Measurements from ENCODE around the gene GATA2.

The GATA2 gene

DNA sequence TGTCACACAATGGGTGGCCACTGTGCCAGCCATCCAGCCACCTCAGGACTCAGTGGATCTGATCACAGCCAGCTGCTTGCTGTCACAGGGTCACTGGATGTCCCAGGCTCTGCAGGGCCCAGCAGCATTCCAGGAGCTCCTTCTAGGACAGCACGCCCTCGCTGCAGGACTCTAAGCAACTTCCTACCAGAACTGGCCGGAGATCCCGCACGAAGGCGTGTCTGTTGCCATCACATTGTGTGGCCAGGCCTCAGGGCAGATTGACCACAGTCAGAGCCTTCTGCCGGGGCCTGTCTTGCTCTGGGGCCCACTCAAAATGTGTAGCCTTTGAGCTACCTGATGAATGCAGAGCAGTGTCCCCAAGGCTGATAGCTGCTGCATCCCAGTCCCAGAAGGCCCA, 50.9 kb downstream of the GATA2 start:
- TF ChIP-seq, protein P1, sequence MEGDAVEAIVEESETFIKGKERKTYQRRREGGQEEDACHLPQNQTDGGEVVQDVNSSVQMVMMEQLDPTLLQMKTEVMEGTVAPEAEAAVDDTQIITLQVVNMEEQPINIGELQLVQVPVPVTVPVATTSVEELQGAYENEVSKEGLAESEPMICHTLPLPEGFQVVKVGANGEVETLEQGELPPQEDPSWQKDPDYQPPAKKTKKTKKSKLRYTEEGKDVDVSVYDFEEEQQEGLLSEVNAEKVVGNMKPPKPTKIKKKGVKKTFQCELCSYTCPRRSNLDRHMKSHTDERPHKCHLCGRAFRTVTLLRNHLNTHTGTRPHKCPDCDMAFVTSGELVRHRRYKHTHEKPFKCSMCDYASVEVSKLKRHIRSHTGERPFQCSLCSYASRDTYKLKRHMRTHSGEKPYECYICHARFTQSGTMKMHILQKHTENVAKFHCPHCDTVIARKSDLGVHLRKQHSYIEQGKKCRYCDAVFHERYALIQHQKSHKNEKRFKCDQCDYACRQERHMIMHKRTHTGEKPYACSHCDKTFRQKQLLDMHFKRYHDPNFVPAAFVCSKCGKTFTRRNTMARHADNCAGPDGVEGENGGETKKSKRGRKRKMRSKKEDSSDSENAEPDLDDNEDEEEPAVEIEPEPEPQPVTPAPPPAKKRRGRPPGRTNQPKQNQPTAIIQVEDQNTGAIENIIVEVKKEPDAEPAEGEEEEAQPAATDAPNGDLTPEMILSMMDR (IDR thresholded peaks at IDR 0.05): no peak
- Histone ChIP-seq H3K27ac (no peak overlapping the region), H3K4me3 (no peak overlapping the region)
- DNase-seq (ENCODE audit: low spot score): no peak

DNA sequence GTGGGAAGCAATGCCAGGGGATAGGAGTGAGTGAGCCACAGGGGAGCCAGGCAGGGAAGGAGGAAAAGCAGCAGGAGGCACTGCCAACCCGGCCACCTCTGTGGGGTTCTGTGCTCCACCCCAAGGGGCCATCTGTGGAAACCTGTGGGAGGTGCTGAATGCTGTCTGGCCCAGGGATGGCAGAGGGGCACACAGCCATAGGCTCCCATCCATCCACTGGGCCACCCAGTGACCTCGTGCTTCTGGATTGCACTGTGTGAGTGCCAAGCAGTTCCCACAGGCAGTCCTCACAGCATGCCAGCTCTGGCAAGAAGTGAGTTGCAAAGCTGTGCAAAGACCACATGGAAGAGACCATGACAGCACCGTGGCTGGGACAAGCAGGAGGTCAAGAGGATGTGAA, 53.8 kb downstream of the GATA2 start:
- TF ChIP-seq, protein P1 (IDR thresholded peaks at IDR 0.05): no peak
- DNase-seq (ENCODE audit: low spot score): no peak
- Histone ChIP-seq H3K27ac (no peak overlapping the region), H3K4me3 (no peak overlapping the region)

DNA sequence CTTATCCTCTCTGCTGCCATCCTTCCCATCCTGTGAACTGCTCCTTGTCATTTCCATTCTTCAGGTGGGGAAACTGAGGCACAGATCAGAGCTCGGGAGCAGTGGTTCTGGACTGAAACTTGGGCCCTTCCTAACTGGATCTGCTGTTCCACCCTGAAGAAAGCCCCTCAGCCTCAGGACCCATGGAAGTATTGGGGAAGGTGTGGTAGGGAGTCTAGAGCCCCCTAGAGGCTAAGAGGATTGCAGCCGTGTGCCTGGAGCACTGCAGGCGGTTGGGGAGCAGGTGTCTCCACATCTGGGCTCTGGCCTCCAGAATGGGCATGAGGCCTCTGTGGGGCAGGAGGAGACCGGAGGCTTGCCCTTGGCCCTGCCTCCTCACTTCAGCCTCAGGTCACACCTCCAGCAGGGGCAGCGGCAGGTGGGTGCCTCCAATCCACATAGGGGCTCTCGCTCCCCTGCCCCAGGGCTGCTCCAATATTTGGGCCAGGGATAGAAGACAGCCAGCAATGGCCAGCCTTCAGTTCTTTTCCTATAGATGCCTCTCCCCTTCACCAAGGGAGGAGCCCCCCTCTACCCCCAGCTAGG, 54.4 kb downstream of the GATA2 start:
- TF ChIP-seq, protein P1 (IDR thresholded peaks at IDR 0.05): no peak
- Histone ChIP-seq H3K27ac (no peak overlapping the region), H3K4me3 (no peak overlapping the region)
- DNase-seq (ENCODE audit: low spot score): no peak

DNA sequence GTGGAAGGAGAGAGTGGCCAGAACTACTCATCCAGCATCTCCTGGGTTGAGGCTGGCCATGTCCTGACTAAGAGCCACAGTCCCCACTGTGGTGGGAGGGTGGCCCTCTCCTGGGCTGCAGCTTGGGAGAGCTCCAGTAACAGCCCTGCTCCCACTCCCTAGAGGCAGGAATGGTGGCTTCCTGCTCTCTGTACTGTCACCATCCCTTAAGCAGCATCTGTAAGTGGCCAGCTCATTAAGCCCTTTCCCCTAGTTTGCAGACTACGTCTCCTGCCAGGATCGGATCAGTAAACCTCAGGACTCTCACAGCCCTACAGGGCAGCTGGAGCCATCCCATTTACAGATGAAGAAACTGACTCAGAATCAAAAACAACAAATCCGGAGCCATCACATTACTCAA, 56.8 kb downstream of the GATA2 start:
- TF ChIP-seq, protein P1 (IDR thresholded peaks at IDR 0.05): no peak
- no peak overlapping the region for H3K27ac ChIP-seq
- H3K4me3 ChIP-seq: no peak overlapping the region
- no peak for DNase-seq (ENCODE audit: low spot score)

DNA sequence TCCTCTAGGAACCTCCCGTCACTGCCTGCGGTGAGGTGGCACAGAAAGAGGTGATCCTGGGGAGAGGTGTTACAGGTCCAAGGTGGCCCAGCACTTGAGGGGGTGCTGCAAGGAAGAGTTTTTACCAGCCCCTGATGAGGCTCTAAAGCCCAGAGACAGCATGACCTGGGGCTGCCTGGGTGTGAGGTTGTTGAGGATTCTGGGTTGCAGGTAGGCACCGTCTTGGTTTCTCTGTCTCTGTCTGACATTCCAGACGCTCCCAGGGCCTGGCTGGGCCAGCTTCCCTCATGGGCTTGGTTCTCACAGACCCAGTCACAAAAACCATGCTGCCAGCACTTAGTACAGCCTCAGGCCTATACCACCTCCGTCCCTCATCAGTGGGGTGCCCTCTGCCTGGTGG, 57.4 kb downstream of the GATA2 start:
- no peak overlapping the region for H3K4me3 ChIP-seq
- TF ChIP-seq, protein P1 (IDR thresholded peaks at IDR 0.05): no peak
- H3K27ac ChIP-seq: no peak overlapping the region
- no peak for DNase-seq (ENCODE audit: low spot score)

DNA sequence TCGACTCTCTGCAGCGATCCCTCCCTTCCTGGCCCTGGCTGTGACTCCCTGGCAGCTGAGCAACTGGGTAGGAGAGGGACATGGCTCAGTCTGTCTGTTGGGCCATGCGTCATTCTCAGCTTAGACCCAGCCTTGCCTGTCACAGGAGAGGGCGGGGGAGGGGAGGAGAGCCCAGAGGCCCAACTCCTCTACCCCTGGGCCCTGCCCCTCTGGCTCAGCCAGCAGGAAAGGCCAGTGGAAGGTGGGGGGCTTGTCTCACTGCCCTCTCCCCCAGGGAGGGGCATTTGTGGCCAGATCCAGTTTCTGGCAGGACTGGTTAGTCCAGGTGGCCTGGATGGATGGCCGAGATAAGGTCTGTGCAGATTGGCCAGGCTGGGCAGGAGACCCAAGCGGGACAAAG, 57.9 kb downstream of the GATA2 start:
- TF ChIP-seq, protein P1 (IDR thresholded peaks at IDR 0.05): no peak
- DNase-seq (ENCODE audit: low spot score): no peak
- no peak overlapping the region for H3K27ac ChIP-seq
- H3K4me3 ChIP-seq: no peak overlapping the region

DNA sequence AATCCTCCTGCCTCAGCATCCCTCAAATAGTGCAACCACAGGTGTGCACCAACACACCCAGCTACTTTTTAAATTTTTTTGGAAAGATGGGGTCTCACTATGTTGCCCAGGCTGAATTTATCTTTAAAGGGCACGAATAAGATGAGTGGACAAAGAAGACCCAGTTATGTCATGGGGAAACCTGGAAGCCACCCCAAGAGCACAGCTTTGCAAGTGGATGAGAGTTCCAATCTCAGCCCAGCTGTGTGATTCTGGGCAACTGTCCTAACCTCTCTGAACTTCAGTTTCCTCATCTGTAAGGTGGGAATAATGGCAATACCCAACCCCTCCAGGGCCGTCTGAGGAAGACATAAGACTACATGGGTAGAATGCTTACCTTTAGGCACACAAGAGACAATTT, 58.5 kb downstream of the GATA2 start:
- TF ChIP-seq, protein P1 (IDR thresholded peaks at IDR 0.05): no peak
- no peak overlapping the region for H3K4me3 ChIP-seq
- H3K27ac ChIP-seq: no peak overlapping the region
- DNase-seq (ENCODE audit: low spot score): no peak

Measured in coronary artery (tissue), 2 donors.